GM19372 (cell line): ENCODE results near the gene MYORG.

ENCODE experiments used
- ATAC-seq: cut with Tn5 transposase; IDR thresholded peaks from one replicate; pipeline ENCODE4 v1.9.1; 2021; ENCODE audit warnings: mild to moderate bottlenecking, low read depth, moderate library complexity; ENCODE audit not compliant: unreplicated experiment

The MYORG gene

GRCh38 chr9:34385561-34386230 lies 9.0 kb upstream of the MYORG start:
- no peak for ATAC-seq

- no peak for ATAC-seq
Measured at GRCh38 chr9:34384368-34385165, 7.9 kb upstream of the MYORG start.

GRCh38 chr9:34383904-34384303 lies 7.2 kb upstream of the MYORG start:
- ATAC-seq = no peak

GRCh38 chr9:34382879-34383278 lies 6.2 kb upstream of the MYORG start:
- ATAC-seq = no peak

- no peak for ATAC-seq
Measured at GRCh38 chr9:34382054-34382453, 5.4 kb upstream of the MYORG start.

GRCh38 chr9:34381323-34381722 lies 4.6 kb upstream of the MYORG start:
- ATAC-seq = no peak

- ATAC-seq = no peak
Measured at GRCh38 chr9:34380511-34381315, 4.0 kb upstream of the MYORG start.

GRCh38 chr9:34380034-34380510 lies 3.4 kb upstream of the MYORG start:
- ATAC-seq = no peak

GRCh38 chr9:34379334-34380033 lies 2.8 kb upstream of the MYORG start:
- no peak for ATAC-seq

GRCh38 chr9:34378376-34379060 lies 1.8 kb upstream of the MYORG start:
- no peak for ATAC-seq

- ATAC-seq = no peak
Measured at GRCh38 chr9:34377404-34377746, 677 bp upstream of the MYORG start.

- ATAC-seq = no peak
Measured at GRCh38 chr9:34375901-34376595, 650 bp downstream of the MYORG start.

GRCh38 chr9:34374905-34375552 lies 1.7 kb downstream of the MYORG start:
- ATAC-seq = no peak

- ATAC-seq = no peak
Measured at GRCh38 chr9:34374339-34374738, 2.4 kb downstream of the MYORG start.

GRCh38 chr9:34373749-34374148 lies 2.9 kb downstream of the MYORG start:
- no peak for ATAC-seq

GRCh38 chr9:34372467-34373011 lies 4.2 kb downstream of the MYORG start:
- no peak for ATAC-seq

GRCh38 chr9:34371886-34372466 lies 4.7 kb downstream of the MYORG start:
- ATAC-seq = no peak
